Keratinocyte (primary cell): ENCODE results near the gene TRPM1.

Experiments used
- CTCF ChIP-seq, 3 experiments: IDR thresholded peaks in 1 of 3; conservative IDR thresholded peaks in 1 of 3; optimal IDR thresholded peaks in 1 of 3; 2 replicates in 2 of 3; 3 replicates in 1 of 3; pipeline versions ENCODE3 to v1.5.1; 2011; ENCODE audit warnings: low read length in 3 of 3, mild to moderate bottlenecking in 3 of 3, moderate library complexity in 2 of 3, control low read depth in 1 of 3, inconsistent platforms in 1 of 3; ENCODE audit not compliant: insufficient read depth in 2 of 3; ENCODE audit errors: extremely low read depth in 1 of 3
- EZH2 ChIP-seq: IDR thresholded peaks from one replicate; pipeline ENCODE4 v1.6.1; 2012; ENCODE audit warnings: inconsistent platforms, mild to moderate bottlenecking, low read length, moderate library complexity

DNA sequence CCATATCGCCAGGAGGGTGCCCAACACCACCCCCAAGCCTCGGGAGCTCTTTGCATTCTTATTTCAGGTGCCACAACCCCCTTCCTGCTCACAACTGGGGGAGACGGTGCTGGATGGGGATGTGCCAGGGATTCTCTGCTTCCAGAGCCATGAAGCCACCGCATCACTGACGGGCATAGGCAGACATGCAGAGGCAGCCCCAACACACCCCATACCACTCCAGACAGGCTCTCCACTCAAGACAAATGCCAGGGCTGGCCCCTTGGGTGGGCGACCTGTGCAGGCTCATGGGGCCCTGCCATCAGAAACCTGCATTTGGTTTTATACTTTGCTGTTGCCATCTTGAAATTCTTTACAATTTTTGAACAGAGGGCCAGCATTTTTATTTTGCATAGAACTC, 27.0 kb upstream of the TRPM1 start:
- TF ChIP-seq CTCF (optimal IDR thresholded peaks at IDR 0.05 in 1 of 3, IDR thresholded peaks at IDR 0.05 in 1 of 3, conservative IDR thresholded peaks at IDR 0.05 in 1 of 3; ENCODE audit: extremely low read depth in 1 of 3, insufficient read depth in 2 of 3, low read length in 3 of 3) (no peak), EZH2 (no peak)
